HG03097 (cell line): ENCODE data around the gene CLDN7.

Source experiments
- ATAC-seq: cut with Tn5 transposase; IDR thresholded peaks from one replicate; pipeline ENCODE4 v1.9.1; 2021; ENCODE audit not compliant: unreplicated experiment, low FRiP score

The CLDN7 gene

GRCh38 chr17:7238420-7239090 is 23.7 kb downstream of the CLDN7 start:
- ATAC-seq = no peak

DNA sequence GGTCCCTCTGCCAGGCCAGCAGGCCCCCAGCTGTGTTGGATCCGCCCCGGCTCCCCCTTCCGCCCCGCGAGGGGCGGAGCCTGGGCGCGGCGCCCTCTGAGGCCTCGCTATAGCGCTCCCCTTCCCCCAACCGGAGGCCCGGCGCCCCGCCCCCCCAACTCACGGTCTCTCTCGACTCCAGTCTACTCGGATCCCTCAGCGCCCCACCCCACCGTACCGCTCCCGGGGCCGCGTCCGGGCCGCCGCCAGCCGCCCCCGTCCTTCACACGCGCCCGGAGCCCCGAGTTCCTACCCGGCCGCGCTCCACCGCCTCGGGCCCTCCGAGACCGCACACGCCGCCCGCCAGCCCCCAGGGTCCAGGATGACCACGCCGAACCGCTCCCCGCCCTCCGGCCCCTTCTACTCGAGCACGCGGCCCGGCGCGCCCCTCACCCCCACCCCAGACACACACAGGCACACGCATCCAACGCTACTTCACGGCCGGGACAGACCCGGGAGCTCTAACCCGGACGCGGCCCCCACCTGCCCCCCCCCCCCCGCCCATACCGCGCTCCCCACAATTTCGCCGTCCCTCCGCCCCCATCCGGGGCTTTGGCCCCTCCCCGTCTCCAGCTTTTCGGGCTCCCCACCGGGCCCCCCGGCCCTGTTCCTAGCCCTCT is 24.4 kb downstream of the CLDN7 start:
- no peak for ATAC-seq

DNA sequence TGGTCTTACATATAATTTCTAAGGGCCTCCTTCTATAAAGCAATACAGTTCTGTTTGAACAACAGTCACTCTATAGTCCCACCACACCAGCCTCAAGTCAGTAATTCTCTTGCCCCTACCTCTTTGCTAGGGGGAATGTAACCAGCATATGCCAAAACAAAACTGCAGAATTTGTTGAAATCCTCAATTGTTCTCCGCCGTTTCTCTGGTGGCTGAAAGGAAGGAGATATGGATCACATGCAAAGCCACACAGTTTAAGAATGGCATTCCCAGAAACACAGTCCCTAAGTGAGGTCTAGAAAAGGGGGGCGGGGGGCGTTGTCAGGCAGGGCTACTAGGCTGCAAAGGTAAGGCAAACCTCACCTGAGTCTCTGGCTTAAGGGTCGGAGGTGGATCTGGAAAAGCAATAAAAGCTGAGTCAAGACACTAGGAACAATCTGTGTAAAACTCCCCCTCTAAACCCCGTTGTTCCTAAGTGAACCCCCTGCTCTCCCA is 25.0 kb downstream of the CLDN7 start:
- no peak for ATAC-seq

GRCh38 chr17:7236808-7237207 is 25.5 kb downstream of the CLDN7 start:
- no peak for ATAC-seq

DNA sequence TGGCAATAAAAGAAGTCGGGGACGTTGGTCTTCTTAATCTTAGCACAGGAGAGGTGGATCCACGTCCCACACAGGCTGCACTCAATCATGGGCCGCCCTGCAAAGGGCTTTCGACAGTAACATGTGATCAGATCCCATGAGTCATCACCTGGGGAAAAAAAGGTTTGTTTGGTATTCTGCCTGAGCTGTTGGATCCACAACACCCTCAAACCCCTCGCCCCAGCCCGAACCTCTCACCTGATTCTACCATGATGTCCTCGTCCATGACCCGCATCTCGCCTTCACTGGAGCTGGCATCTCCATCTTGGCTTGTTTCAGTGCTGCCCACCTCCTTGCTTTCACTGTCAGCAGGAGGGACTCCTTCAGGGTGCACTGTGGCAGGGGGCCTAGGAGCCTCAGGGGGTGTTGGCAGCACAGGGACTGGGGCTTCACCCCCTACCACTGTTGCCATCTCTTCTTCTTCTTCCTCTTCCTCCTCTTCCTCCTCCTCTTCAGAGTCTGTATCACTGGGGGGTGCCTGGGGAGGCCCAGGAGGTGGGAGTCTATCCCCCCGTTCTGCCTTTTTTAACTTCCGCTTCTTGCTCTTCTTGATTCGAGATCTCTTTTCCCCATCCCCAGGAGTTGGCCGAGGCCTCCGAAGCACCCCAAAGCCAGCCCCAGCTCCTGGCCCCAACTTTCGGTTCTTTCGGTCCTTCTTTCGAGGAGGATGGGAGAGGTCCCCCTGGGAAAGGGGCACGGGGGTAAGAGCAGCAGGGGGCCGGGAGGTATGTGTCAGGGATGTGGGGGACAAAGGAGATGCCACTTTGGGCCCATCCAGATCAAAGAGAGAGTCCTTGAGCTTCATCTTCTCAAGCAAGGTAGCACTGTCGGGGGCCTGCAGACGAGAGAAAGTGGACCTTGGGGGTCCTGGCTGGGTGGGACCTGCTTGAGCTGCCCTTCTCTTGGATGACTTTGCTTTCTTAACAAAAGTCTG is 26.3 kb downstream of the CLDN7 start:
- no peak for ATAC-seq

DNA sequence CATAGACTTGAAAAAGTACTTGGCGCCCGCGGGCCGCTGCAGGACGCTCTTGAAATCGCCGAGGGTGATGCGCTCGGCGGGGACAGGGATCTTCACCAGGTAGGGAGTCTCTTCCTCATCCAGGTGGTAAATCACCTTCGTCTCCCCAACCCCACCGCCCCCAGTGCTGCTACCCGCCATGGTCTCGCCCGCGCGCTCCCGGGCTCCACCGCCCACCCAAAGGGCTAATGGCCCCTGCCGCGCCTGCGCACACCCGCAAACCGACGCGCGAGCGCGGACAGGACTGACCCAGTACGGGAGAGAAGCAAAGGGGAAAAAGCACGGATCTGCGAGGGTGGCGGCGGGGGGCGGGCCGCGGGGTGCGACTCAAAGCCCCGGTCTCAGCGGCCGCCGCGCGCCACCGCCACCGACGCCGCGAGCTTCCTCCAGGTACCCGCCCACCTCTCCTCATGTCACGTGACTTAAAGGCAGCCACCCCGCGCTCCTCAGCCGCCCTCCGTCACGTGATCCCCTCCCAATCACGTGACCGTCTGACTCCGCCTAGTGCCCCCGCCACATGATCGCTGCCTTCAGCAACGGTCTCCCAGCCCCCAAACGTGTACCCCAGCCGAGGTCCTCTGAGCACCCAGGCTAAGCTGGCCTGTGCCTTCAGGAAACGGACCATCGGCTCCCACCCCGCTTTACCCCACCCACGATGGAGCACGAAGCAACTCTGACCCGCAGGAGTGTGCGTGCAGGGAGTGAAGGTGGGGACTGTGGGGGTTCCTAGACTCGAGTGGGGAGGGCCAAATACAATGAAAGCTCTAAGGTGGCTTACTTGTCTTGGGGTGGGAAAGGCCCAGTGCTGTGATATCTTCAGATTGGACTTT is 28.0 kb downstream of the CLDN7 start, which contains the start of gene DVL2:
Gene DVL2 (minus strand): TSS at position 435 of the 869 bp plus-strand sequence. CDS start 255 bp downstream, at position 180.
- peak; percentile 54 for ATAC-seq

DNA sequence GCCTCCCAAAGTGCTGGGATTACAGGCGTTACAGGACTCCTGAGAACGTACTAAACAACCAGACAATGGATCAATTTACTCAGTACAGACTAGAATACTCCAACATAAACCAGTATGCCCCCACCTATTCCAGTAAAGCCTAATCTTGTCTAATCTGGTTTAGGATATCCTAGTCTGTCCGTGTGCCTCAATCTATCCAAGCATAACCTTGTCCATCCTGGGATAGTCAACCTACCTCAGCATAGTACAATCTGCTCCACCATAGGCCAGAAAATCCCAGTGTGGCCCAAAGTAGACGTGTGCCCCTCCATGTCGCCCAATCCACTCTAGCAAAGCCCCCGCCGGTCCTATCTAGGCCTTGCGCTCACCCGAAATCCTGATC is 28.6 kb downstream of the CLDN7 start:
- peak; percentile 6 for ATAC-seq

DNA sequence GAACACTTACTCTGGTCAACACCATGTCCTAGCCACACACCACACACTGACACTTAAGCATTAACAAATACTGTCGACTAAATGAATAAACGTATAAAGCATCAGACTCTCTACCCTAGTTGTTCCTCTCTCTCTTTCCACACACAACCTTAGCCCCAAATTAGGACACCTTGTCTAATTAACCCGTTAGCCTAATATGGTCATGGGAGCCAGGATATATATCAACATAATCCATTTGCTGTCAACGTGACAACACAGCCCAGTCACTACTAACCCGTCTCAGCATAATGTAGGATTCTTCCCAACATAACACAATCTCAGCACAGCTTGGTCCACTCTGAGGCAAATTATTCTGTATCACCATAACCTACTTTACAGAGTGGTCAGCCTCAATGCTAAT is 30.2 kb downstream of the CLDN7 start:
- no peak for ATAC-seq

GRCh38 chr17:7229504-7229903 is 32.8 kb downstream of the CLDN7 start:
- no peak for ATAC-seq

DNA sequence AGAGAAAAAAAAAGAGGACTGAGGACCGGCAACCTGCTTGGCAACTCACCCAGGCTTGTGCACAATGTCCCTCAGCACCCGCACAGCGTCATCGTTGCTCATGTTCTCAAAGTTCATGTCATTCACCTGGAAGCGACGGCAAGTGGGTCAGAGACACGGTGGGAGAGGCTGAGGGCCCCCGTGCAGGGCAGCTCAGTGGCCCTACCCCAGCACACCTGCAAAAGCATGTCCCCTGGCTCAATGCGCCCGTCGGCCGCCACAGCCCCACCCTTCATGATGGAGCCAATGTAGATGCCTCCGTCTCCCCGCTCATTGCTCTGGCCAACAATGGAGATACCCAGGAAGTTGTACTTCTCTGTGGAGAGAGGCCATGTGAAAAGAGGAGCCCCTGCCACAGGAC is 33.4 kb downstream of the CLDN7 start:
- ATAC-seq = no peak

- ATAC-seq = no peak
Observed at GRCh38 chr17:7226721-7227710, 35.3 kb downstream of the CLDN7 start.

DNA sequence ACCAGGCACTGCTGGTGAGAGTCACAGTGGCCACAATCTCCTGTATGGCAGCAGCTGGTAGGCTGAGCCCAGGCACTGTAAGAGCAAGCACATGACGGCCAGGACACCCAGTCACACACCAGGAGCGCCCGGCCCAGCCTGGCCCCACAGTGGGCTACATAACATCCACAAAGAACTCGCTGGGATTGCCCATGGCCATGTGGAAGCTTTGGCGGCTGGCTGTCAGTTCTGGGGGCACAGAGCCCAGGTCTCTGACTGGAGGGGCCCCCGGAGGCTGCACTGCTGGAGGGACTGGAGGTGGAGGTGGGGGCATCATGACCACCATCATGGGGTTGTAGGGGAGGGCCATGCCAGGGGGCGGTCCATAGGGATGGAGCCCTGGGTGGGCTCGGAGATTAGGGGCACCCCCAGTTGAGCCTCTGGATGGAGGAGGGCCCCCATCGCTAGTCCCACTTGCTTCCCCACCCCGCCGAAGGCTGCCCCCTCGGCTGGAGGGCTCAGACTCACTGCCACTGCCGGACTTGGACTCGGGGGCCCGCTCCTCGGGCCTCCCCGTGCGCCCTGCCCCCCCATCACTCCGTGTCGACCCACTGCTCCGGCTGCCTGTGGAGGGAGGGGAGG is 36.5 kb downstream of the CLDN7 start:
- no peak for ATAC-seq

DNA sequence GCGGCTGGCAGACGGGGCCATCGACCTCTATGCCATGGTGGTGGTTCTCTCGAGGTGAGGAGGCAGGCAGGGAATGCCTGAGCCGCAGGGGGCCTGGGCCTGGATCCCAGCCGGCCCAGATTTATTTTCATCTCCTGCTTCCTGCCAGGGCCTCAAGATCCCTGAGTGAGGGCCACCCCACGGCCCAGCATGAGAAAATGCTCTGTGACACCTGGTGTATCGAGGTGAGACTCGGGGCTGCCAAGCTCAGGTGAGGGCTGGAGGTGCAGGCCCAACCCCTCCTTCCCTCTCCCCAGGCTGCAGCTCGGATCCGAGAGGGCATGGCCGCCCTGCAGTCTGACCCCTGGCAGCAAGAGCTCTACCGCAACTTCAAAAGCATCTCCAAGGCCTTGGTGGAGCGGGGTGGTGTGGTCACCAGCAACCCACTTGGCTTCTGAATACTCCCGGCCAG is 37.6 kb downstream of the CLDN7 start:
- no peak for ATAC-seq

DNA sequence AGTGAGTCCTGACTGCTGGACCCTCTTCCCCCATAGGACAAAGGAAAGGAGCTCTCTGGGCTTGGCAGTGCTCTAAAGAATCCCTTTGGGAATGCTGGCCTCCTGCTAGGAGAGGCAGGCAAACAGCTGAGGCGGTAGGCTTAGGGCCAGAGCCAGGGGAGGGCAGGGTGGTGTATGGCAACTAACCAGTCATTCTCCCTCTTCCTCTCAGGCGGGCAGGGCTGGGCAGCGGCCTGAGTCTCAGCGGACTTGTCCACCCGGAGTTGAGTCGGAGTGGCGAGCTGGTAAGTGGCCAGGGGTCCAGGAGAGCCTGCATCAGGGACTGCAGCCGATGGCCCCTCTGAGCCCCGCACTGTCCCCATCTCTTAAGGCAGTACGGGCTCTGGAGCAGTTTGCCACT is 38.2 kb downstream of the CLDN7 start:
- no peak for ATAC-seq

DNA sequence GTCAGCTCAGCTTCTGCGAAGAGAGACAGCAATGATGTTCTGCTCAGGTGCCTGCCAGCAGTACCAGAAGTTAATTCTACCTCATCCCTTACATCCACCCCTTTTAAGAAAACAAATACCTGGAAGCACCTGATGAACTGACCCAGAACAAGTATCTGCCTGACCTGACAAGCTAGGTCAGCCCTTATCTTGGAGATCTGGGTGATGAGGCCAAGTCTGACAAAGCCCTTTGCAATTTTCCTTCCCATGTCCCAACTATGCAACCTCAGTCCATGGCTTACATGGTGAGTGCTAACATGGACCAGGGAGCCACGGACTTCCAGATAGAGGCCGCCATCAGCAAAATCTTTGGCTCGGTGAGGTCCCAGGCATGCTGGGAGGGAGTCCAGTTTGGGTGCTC is 38.9 kb downstream of the CLDN7 start:
- no peak for ATAC-seq

DNA sequence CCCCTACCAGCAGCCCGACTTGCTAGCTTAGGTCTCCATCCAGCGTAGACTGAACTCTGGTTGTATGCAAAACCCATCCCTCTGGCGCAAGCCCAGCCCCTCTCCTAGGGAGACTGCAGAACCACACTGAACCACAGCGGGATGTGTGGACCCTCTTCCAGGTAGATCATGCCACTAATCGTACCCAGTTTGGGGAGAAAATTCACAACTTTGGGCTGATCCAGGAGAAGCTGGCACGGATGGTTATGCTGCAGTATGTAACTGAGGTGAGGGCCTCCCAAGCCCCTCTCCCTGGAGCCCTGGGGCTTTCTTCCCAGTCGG is 39.3 kb downstream of the CLDN7 start:
- no peak for ATAC-seq

- no peak for ATAC-seq
Observed at GRCh38 chr17:7222093-7222971, 39.9 kb downstream of the CLDN7 start.
